ENCODE results near the gene TOPAZ1. TPM values are rescaled to one million over a fixed set of nuclear protein-coding genes. Genes with fewer than 3 reads are reported as not detected.

Gene TOPAZ1
- total RNA-seq, 1 donor from 2014 or later = not detected

DNA sequence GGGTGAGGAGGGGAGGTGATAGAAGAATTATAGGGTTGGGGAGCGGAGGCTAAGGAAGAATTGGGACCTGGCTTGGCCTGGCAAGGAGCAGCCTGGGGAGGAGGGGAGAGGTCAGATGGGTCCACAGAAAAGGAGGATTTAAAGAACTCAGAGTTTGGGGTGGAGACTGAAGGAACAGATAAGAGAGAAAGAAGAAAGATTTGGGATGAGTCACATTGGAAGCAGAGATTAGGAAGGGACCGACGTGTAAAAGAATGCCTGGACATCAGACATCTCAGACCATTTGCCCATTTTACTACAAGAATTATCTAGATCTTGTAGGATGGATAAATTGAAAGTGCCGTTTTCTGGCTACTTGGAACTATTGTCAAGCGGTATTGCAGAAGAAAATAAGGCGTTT, 107.3 kb downstream of the TOPAZ1 start:
- no peak overlapping the region for H3K4me3 ChIP-seq (ENCODE audit: insufficient read depth, low read depth, low read length)
- H3K4me1 Mint-ChIP-seq (ENCODE audit: low read depth, unreplicated experiment) = peaks cover 7% of the 10 kb centered on the region
- no peaks in the 10 kb centered on the region for H3K4me1 ChIP-seq (ENCODE audit: insufficient read depth, low read length)
- TF ChIP-seq, protein P1, sequence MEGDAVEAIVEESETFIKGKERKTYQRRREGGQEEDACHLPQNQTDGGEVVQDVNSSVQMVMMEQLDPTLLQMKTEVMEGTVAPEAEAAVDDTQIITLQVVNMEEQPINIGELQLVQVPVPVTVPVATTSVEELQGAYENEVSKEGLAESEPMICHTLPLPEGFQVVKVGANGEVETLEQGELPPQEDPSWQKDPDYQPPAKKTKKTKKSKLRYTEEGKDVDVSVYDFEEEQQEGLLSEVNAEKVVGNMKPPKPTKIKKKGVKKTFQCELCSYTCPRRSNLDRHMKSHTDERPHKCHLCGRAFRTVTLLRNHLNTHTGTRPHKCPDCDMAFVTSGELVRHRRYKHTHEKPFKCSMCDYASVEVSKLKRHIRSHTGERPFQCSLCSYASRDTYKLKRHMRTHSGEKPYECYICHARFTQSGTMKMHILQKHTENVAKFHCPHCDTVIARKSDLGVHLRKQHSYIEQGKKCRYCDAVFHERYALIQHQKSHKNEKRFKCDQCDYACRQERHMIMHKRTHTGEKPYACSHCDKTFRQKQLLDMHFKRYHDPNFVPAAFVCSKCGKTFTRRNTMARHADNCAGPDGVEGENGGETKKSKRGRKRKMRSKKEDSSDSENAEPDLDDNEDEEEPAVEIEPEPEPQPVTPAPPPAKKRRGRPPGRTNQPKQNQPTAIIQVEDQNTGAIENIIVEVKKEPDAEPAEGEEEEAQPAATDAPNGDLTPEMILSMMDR (IDR thresholded peaks at IDR 0.05; ENCODE audit: insufficient read depth, low read depth, low read length) = no peak
- no peak for TF ChIP-seq EZH2 (IDR thresholded peaks at IDR 0.05; ENCODE audit: insufficient read depth, low read length)
- H3K36me3 ChIP-seq (ENCODE audit: insufficient read depth, low read length) = no peaks in the 10 kb centered on the region
- H3K4me2 ChIP-seq (ENCODE audit: low read length) = no peak overlapping the region
- H3K9ac ChIP-seq (ENCODE audit: low read length) = no peak overlapping the region
- H3K4me3 Mint-ChIP-seq (ENCODE audit: unreplicated experiment) = no peak overlapping the region
- H3K9me3 ChIP-seq (ENCODE audit: insufficient read depth, low read depth, low read length) = no peaks in the 10 kb centered on the region
- H2AFZ ChIP-seq (ENCODE audit: low read depth, low read length) = no peak overlapping the region
- H3K27me3 Mint-ChIP-seq (ENCODE audit: low read depth, unreplicated experiment) = no peaks in the 10 kb centered on the region
- no peak for FAIRE-seq
- no peaks in the 10 kb centered on the region for H3K9me3 Mint-ChIP-seq (ENCODE audit: unreplicated experiment)
- peaks cover 4% of the 10 kb centered on the region for H3K36me3 Mint-ChIP-seq (ENCODE audit: low read depth, unreplicated experiment)
- H3K27ac Mint-ChIP-seq (ENCODE audit: unreplicated experiment) = no peak overlapping the region
- H3K27ac ChIP-seq (ENCODE audit: low read depth, low read length) = no peak overlapping the region
- H3K79me2 ChIP-seq (ENCODE audit: insufficient read depth, low read length) = peaks cover 6% of the 10 kb centered on the region
- DNase-seq (ENCODE audit: low read depth) = no peak
- H3K27me3 ChIP-seq (ENCODE audit: insufficient read depth, low read length) = no peaks in the 10 kb centered on the region
- H4K20me1 ChIP-seq (ENCODE audit: insufficient read depth, low read length) = peaks cover 2% of the 10 kb centered on the region

DNA sequence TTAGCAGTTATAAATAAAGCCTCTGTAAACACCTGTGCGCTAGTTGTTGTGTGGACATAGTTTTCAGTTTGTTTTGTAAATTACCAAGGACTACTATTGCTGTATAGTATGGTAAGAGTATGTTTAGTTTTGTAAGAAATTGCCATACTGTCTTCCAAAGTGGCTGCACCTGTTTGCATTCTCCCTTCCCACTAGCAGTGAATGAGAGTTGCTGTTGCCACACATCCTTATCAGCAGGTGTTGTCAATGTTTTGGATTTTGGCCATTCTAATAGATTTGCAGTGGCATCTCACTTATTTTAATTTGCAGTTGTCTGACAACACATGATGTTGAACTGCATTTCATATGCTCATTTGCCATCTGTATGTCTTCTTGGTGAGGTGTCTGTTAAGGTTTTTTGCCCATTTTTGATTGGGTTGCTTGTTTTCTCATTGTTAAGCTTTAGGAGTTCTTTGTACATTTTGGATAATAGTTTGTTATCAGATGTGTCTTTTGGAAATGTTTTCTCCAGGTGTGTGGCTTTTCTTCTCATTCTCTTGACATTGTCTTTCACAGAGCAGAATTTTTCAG, 111.8 kb downstream of the TOPAZ1 start:
- DNase-seq (ENCODE audit: low read depth) = no peak
- no peaks in the 10 kb centered on the region for H3K27me3 ChIP-seq (ENCODE audit: insufficient read depth, low read length)
- no peak overlapping the region for H3K27ac Mint-ChIP-seq (ENCODE audit: unreplicated experiment)

More for the DNA sequence above, 111.8 kb downstream of the TOPAZ1 start:
- no peak overlapping the region for H3K4me2 ChIP-seq (ENCODE audit: low read length)
- Mint-ChIP-seq H3K4me1 (ENCODE audit: low read depth, unreplicated experiment) (peaks cover 19% of the 10 kb centered on the region), H3K4me3 (ENCODE audit: unreplicated experiment) (no peak overlapping the region), H3K36me3 (ENCODE audit: low read depth, unreplicated experiment) (no peaks in the 10 kb centered on the region), H3K9me3 (ENCODE audit: unreplicated experiment) (no peaks in the 10 kb centered on the region), H3K27me3 (ENCODE audit: low read depth, unreplicated experiment) (no peaks in the 10 kb centered on the region)
- no peaks in the 10 kb centered on the region for H3K79me2 ChIP-seq (ENCODE audit: insufficient read depth, low read length)
- no peaks in the 10 kb centered on the region for H3K36me3 ChIP-seq (ENCODE audit: insufficient read depth, low read length)
- peaks cover 13% of the 10 kb centered on the region for H3K4me1 ChIP-seq (ENCODE audit: insufficient read depth, low read length)
- H3K4me3 ChIP-seq (ENCODE audit: insufficient read depth, low read depth, low read length) = no peak overlapping the region
- no peak overlapping the region for H2AFZ ChIP-seq (ENCODE audit: low read depth, low read length)
- H4K20me1 ChIP-seq (ENCODE audit: insufficient read depth, low read length) = peaks cover 11% of the 10 kb centered on the region
- FAIRE-seq = no peak
- TF ChIP-seq EZH2 (IDR thresholded peaks at IDR 0.05; ENCODE audit: insufficient read depth, low read length) = no peak
- TF ChIP-seq, protein P1 (IDR thresholded peaks at IDR 0.05; ENCODE audit: insufficient read depth, low read depth, low read length) = no peak
- H3K9ac ChIP-seq (ENCODE audit: low read length) = no peak overlapping the region
- H3K9me3 ChIP-seq (ENCODE audit: insufficient read depth, low read depth, low read length) = no peaks in the 10 kb centered on the region
- H3K27ac ChIP-seq (ENCODE audit: low read depth, low read length) = no peak overlapping the region

All from astrocyte (in vitro differentiated cells and primary cell).